Measurements from ENCODE around the gene NKTR.

- TF ChIP-seq, protein P1, sequence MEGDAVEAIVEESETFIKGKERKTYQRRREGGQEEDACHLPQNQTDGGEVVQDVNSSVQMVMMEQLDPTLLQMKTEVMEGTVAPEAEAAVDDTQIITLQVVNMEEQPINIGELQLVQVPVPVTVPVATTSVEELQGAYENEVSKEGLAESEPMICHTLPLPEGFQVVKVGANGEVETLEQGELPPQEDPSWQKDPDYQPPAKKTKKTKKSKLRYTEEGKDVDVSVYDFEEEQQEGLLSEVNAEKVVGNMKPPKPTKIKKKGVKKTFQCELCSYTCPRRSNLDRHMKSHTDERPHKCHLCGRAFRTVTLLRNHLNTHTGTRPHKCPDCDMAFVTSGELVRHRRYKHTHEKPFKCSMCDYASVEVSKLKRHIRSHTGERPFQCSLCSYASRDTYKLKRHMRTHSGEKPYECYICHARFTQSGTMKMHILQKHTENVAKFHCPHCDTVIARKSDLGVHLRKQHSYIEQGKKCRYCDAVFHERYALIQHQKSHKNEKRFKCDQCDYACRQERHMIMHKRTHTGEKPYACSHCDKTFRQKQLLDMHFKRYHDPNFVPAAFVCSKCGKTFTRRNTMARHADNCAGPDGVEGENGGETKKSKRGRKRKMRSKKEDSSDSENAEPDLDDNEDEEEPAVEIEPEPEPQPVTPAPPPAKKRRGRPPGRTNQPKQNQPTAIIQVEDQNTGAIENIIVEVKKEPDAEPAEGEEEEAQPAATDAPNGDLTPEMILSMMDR (conservative IDR thresholded peaks at IDR 0.05), result no peak
- TF ChIP-seq EZH2 (IDR thresholded peaks at IDR 0.05; ENCODE audit: low read depth), result no peak
These were observed 8.7 kb upstream of the NKTR start for GRCh38 chr3:42591811-42592210.
